ENCODE measurements around the gene HDDC3. TPM values are rescaled to one million over a fixed set of nuclear protein-coding genes. Genes with fewer than 3 reads are reported as not detected.

HDDC3 gene
- total RNA-seq, 1 experiment from 2014 or later: 26.7 TPM

DNA sequence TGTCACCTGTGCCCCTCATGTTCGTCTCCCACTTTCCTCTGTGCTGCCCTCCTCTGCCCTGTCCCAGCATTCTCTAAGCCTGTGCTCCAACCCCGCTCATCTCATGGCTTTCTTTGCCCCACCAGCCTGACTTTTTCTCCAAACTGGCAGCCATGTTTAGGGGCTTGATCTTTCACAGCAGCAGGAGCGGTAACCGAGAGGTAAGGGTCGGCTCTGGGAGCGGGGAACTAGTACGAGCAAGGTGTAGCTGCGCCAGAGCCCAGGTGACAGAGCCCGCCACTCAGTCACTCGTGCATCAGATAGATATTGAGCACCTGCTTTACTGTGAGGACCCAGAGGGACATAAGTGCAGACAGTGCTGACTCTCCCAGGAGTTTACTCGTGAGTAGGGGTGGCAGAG, 15.9 kb downstream of the HDDC3 start:
- Mint-ChIP-seq H3K9me3 (ENCODE audit: low read depth, unreplicated experiment) (no peaks in the 10 kb centered on the region), H3K4me3 (ENCODE audit: low read depth, unreplicated experiment) (no peak overlapping the region), H3K4me1 (ENCODE audit: low read depth, unreplicated experiment) (no peaks in the 10 kb centered on the region), H3K27ac (ENCODE audit: unreplicated experiment) (no peak overlapping the region), H3K36me3 (ENCODE audit: insufficient read depth, unreplicated experiment) (peaks cover 6% of the 10 kb centered on the region), H3K27me3 (ENCODE audit: unreplicated experiment) (no peaks in the 10 kb centered on the region)
- intact Hi-C loops (cut with micrococcal nuclease; ENCODE audit: unreplicated experiment): no loop called here
- no peak for DNase-seq
- TF ChIP-seq, protein P1, sequence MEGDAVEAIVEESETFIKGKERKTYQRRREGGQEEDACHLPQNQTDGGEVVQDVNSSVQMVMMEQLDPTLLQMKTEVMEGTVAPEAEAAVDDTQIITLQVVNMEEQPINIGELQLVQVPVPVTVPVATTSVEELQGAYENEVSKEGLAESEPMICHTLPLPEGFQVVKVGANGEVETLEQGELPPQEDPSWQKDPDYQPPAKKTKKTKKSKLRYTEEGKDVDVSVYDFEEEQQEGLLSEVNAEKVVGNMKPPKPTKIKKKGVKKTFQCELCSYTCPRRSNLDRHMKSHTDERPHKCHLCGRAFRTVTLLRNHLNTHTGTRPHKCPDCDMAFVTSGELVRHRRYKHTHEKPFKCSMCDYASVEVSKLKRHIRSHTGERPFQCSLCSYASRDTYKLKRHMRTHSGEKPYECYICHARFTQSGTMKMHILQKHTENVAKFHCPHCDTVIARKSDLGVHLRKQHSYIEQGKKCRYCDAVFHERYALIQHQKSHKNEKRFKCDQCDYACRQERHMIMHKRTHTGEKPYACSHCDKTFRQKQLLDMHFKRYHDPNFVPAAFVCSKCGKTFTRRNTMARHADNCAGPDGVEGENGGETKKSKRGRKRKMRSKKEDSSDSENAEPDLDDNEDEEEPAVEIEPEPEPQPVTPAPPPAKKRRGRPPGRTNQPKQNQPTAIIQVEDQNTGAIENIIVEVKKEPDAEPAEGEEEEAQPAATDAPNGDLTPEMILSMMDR (IDR thresholded peaks at IDR 0.05; ENCODE audit: unreplicated experiment): no peak
- CTCF ChIA-PET: no interaction called here
- BruUV-seq (replicated peaks): no TSS peak

DNA sequence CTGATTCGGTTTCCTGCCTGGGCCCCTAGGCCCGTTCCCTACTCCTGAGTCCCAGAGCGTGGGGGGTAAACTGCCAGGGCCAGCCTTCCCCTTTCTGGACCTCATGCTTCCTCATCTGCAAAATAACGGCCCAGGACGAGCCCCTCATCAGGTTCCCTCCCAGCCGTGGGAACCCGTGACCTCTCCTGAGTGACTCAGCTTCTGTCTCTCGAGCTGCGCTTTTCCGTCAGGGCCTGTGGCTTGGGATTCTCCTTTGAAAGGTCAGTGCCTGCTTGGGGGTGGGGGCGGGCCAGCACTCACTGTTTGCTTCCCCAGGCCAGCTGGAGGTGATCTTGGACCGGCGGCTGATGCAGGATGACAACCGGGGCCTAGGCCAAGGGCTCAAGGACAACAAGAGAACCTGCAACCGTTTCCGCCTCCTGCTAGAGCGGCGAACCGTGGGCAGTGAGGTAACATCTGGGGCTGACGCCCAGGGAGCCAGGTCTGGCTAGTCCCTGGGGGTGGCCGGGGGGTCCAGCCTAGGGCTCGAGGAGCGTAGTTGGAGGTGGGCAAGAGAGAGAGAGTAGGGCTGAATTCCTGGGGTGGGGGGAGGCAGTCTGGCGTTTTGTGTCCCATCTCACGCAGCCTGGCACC, 16.4 kb downstream of the HDDC3 start:
- Mint-ChIP-seq H3K27ac (ENCODE audit: unreplicated experiment) (no peak overlapping the region), H3K4me3 (ENCODE audit: low read depth, unreplicated experiment) (no peak overlapping the region), H3K4me1 (ENCODE audit: low read depth, unreplicated experiment) (no peaks in the 10 kb centered on the region), H3K9me3 (ENCODE audit: low read depth, unreplicated experiment) (no peaks in the 10 kb centered on the region), H3K27me3 (ENCODE audit: unreplicated experiment) (no peaks in the 10 kb centered on the region), H3K36me3 (ENCODE audit: insufficient read depth, unreplicated experiment) (peaks cover 9% of the 10 kb centered on the region)
- CTCF ChIA-PET: interaction anchor here (1.1 kb wide), 1 partner anchor 16 kb away, joined by 5 read pairs; the partner anchor contains the start of gene HDDC3
- no peak for DNase-seq
- no TSS peak for BruUV-seq (replicated peaks)
- TF ChIP-seq, protein P1 (IDR thresholded peaks at IDR 0.05; ENCODE audit: unreplicated experiment): no peak
- intact Hi-C loops (cut with micrococcal nuclease; ENCODE audit: unreplicated experiment): no loop called here

DNA sequence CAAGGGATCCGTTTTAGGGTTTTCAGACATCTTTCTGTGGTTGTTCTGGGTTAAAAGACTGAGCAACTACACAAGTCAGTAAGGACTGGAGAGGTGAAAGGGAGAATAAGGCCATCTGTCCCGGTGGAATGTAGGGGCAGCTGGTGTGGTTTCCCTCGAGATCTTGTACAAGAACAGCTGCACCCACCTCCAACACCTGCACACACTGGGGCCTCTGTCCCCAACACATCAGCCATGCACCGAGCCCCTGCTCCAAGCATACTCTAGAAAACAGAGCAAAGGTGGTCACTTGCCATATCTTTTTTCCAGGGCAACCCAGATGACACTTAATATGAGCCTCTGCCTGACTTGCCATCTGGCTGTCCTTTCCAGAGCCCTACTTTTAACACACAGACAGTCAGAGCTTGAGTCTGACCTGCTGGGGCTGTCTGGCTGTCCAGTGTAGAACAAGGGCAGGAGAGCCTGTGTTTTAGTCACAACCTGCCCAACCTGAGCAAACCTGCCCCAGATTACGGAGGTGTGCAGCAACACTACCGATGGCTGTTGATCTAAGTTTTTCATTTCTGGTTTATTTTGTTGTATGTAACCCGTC, 17.0 kb downstream of the HDDC3 start:
- no TSS peak for BruUV-seq (replicated peaks)
- TF ChIP-seq, protein P1 (IDR thresholded peaks at IDR 0.05; ENCODE audit: unreplicated experiment): no peak
- Mint-ChIP-seq H3K4me3 (ENCODE audit: low read depth, unreplicated experiment) (no peak overlapping the region), H3K4me1 (ENCODE audit: low read depth, unreplicated experiment) (no peaks in the 10 kb centered on the region), H3K27me3 (ENCODE audit: unreplicated experiment) (no peaks in the 10 kb centered on the region), H3K9me3 (ENCODE audit: low read depth, unreplicated experiment) (no peaks in the 10 kb centered on the region), H3K27ac (ENCODE audit: unreplicated experiment) (no peak overlapping the region), H3K36me3 (ENCODE audit: insufficient read depth, unreplicated experiment) (peaks cover 12% of the 10 kb centered on the region)
- no peak for DNase-seq
- intact Hi-C loops (cut with micrococcal nuclease; ENCODE audit: unreplicated experiment): no loop called here
- CTCF ChIA-PET: interaction anchor here (1.1 kb wide), 1 partner anchor 16 kb away, joined by 5 read pairs; the partner anchor contains the start of gene HDDC3

DNA sequence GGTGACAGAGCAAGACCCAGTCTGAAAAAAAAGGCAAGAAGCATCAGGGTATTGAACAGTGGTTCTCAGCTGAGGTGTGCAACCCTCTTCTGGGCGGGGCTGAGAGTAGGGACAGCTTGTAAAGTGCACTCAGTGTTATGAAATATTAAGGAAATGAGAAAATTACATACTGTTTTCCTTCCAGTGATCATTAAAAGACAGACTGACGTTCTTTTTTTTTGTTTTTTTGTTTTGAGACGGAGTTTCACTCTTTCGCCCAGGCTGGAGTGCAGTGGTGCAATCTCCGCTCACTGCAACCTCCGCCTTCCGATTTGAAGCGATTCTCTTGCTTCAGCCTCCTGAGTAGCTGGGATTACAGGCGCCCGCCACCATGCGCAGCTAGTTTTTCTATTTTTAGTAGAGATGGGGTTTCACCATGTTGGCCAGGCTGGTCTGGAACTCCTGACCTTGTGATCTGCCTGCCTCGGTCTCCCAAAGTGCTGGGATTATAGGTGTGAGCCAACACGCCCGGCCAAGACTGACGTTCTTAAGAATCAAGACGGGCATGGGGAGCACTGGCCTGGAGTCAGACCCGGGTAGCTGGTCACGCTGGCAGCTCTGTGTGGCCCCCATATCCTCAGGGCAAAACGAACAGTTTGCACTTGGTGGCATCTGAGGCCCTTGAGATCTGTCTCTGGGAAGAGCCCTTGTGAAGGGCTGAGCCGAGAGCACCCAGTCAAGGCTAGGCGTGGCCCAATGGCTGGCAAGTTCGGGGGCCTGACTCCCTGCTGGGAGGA, 17.9 kb downstream of the HDDC3 start:
- H3K4me1 Mint-ChIP-seq (ENCODE audit: low read depth, unreplicated experiment): no peaks in the 10 kb centered on the region
- intact Hi-C loops (cut with micrococcal nuclease; ENCODE audit: unreplicated experiment): no loop called here
- H3K9me3 Mint-ChIP-seq (ENCODE audit: low read depth, unreplicated experiment): no peaks in the 10 kb centered on the region
- H3K27me3 Mint-ChIP-seq (ENCODE audit: unreplicated experiment): no peaks in the 10 kb centered on the region
- H3K27ac Mint-ChIP-seq (ENCODE audit: unreplicated experiment): no peak overlapping the region
- H3K36me3 Mint-ChIP-seq (ENCODE audit: insufficient read depth, unreplicated experiment): peaks cover 18% of the 10 kb centered on the region
- no peak for DNase-seq
- CTCF ChIA-PET: interaction anchor here (1.1 kb wide), 1 partner anchor 17 kb away, joined by 5 read pairs; the partner anchor contains the start of gene HDDC3
- TF ChIP-seq, protein P1 (IDR thresholded peaks at IDR 0.05; ENCODE audit: unreplicated experiment): no peak
- no peak overlapping the region for H3K4me3 Mint-ChIP-seq (ENCODE audit: low read depth, unreplicated experiment)
- no TSS peak for BruUV-seq (replicated peaks)

Measured in Calu3 (cell line).